Endothelial cell (in vitro differentiated cells): ENCODE data around the gene TDRD1. TPM values are rescaled to one million over a fixed set of nuclear protein-coding genes. Genes with fewer than 3 reads are reported as not detected.

Experiments
- DNase-seq: peaks from one replicate; pipeline ENCODE4 v3.0.0; 2021; ENCODE audit warnings: low spot score
- H3K27ac Mint-ChIP-seq: one replicate; pipeline ENCODE4 v1.8.0; 2021; ENCODE audit warnings: mixed read lengths, inconsistent platforms; ENCODE audit not compliant: unreplicated experiment
- H3K27me3 Mint-ChIP-seq: one replicate; pipeline ENCODE4 v1.8.0; 2021; ENCODE audit warnings: mild to moderate bottlenecking, moderate library complexity, mixed read lengths, inconsistent platforms; ENCODE audit not compliant: unreplicated experiment
- H3K36me3 Mint-ChIP-seq: one replicate; pipeline ENCODE4 v1.8.0; 2021; ENCODE audit warnings: mild to moderate bottlenecking, low read depth, mixed read lengths, inconsistent platforms; ENCODE audit not compliant: unreplicated experiment
- H3K4me1 Mint-ChIP-seq: one replicate; pipeline ENCODE4 v1.8.0; 2021; ENCODE audit warnings: mild to moderate bottlenecking, mixed read lengths, inconsistent platforms; ENCODE audit not compliant: unreplicated experiment
- H3K4me3 Mint-ChIP-seq: one replicate; pipeline ENCODE4 v1.8.0; 2021; ENCODE audit warnings: mild to moderate bottlenecking, mixed read lengths, inconsistent platforms; ENCODE audit not compliant: unreplicated experiment
- H3K9me3 Mint-ChIP-seq: one replicate; pipeline ENCODE4 v1.8.0; 2021; ENCODE audit warnings: mixed read lengths, inconsistent platforms; ENCODE audit not compliant: unreplicated experiment
- CTCF ChIP-seq: fragments of 200-600 bp; sonication (generic); IDR thresholded peaks from one replicate; pipeline ENCODE4 v1.5.0; 2021; ENCODE audit warnings: antibody characterized with exemption; ENCODE audit not compliant: unreplicated experiment
- total RNA-seq: library from RNA; stranded (reverse); fragmentation: NEBNext Ultra II Directional; extraction: Animal tissue kit (Norgen Biotek cat#: 25700); gene quantifications from one replicate; pipeline ENCODE4 v1.2.1, GENCODE V29; 2021; ENCODE audit not compliant: unreplicated experiment

The TDRD1 gene
- total RNA-seq, 1 donor from 2014 or later: 0.18 TPM

GRCh38 chr10:114151892-114152291 lies 27.3 kb upstream of the TDRD1 start:
- DNase-seq: no peak
- Mint-ChIP-seq H3K4me3 (no peak overlapping the region), H3K27ac (no peak overlapping the region), H3K9me3 (no peaks in the 10 kb centered on the region), H3K36me3 (peaks cover 40% of the 10 kb centered on the region), H3K27me3 (peaks cover 3% of the 10 kb centered on the region), H3K4me1 (no peaks in the 10 kb centered on the region)
- no peak for TF ChIP-seq CTCF

GRCh38 chr10:114157912-114158311 lies 21.2 kb upstream of the TDRD1 start:
- DNase-seq: no peak

GRCh38 chr10:114163062-114163461 lies 16.1 kb upstream of the TDRD1 start:
- TF ChIP-seq CTCF: no peak
- DNase-seq: no peak
- Mint-ChIP-seq H3K4me3 (no peak overlapping the region), H3K27ac (peak overlapping the region; percentile 28), H3K4me1 (peaks cover 2% of the 10 kb centered on the region), H3K36me3 (no peaks in the 10 kb centered on the region), H3K27me3 (no peaks in the 10 kb centered on the region), H3K9me3 (no peaks in the 10 kb centered on the region)

More at GRCh38 chr10:114157912-114158311, 21.2 kb upstream of the TDRD1 start:
- Mint-ChIP-seq H3K36me3 (peaks cover 3% of the 10 kb centered on the region), H3K27me3 (no peaks in the 10 kb centered on the region), H3K4me1 (no peaks in the 10 kb centered on the region), H3K9me3 (no peaks in the 10 kb centered on the region), H3K4me3 (no peak overlapping the region), H3K27ac (no peak overlapping the region)
- TF ChIP-seq CTCF: no peak

- peaks cover 7% of the 10 kb centered on the region for H3K36me3 Mint-ChIP-seq
- H3K9me3 Mint-ChIP-seq: peaks cover 5% of the 10 kb centered on the region
- no peaks in the 10 kb centered on the region for H3K27me3 Mint-ChIP-seq
- H3K27ac Mint-ChIP-seq: no peak overlapping the region
- TF ChIP-seq CTCF: no peak
- DNase-seq: no peak
- peaks cover 2% of the 10 kb centered on the region for H3K4me1 Mint-ChIP-seq
- H3K4me3 Mint-ChIP-seq: no peak overlapping the region
These were observed 13.1 kb upstream of the TDRD1 start for GRCh38 chr10:114166043-114166442.

- H3K9me3 Mint-ChIP-seq: peaks cover 5% of the 10 kb centered on the region
- H3K4me1 Mint-ChIP-seq: peaks cover 2% of the 10 kb centered on the region
- no peak overlapping the region for H3K4me3 Mint-ChIP-seq
- H3K36me3 Mint-ChIP-seq: peaks cover 7% of the 10 kb centered on the region
- DNase-seq: no peak
- TF ChIP-seq CTCF: no peak
- no peaks in the 10 kb centered on the region for H3K27me3 Mint-ChIP-seq
- no peak overlapping the region for H3K27ac Mint-ChIP-seq
These were observed 12.7 kb upstream of the TDRD1 start for GRCh38 chr10:114166494-114166893.
